Ascending aorta (tissue), 2 donors: ENCODE results near the gene PRICKLE1. TPM values are rescaled to one million over a fixed set of nuclear protein-coding genes. Genes with fewer than 3 reads are reported as not detected.

Experiments used
- DNase-seq, 2 donors: peaks; one replicate each; pipeline ENCODE4 v3.0.0-alpha.2; 2019; ENCODE audit warnings: low spot score in 2 of 2
- H3K27ac ChIP-seq, 2 donors: fragments of 200-600 bp; sonication (generic); one replicate each; pipeline ENCODE4 v1.5.1; 2016 to 2017; ENCODE audit warnings: mild to moderate bottlenecking in 1 of 2
- H3K27me3 ChIP-seq: fragments of 200-600 bp; sonication (generic); one replicate; pipeline ENCODE4 v1.5.1; 2017
- H3K36me3 ChIP-seq, 2 donors: fragments of 200-600 bp; sonication (generic); one replicate each; pipeline ENCODE4 v1.5.1; 2016
- H3K4me1 ChIP-seq, 2 donors: fragments of 200-600 bp; sonication (generic); one replicate each; pipeline ENCODE4 v1.5.1; 2016 to 2017; ENCODE audit warnings: mild to moderate bottlenecking in 1 of 2
- H3K4me3 ChIP-seq, 2 donors: fragments of 200-600 bp; sonication (generic); one replicate each; pipeline ENCODE4 v1.5.1; 2016 to 2017; ENCODE audit warnings: mild to moderate bottlenecking in 1 of 2
- H3K9me3 ChIP-seq, 2 donors: fragments of 200-600 bp; sonication (generic); one replicate each; pipeline ENCODE4 v1.5.1; 2016
- CTCF ChIP-seq, 3 experiments: fragments of 200-600 bp in 2 of 3; fragments of 450-650 bp in 1 of 3; sonication (generic) in 2 of 3; IDR thresholded peaks; one replicate each; pipeline ENCODE4 v1.5.1; 2016 to 2019; ENCODE audit warnings: antibody characterized with exemption in 3 of 3, mild to moderate bottlenecking in 1 of 3, moderate library complexity in 1 of 3
- intact Hi-C: fragments of 100-400 bp; cut with DNase I; formaldehyde crosslinking; loops from one replicate; pipeline ENCODE4 v1.15.1; 2023
- total RNA-seq: library from RNA; depleted of rRNA; stranded (reverse); fragments of >200 nt; gene quantifications from one replicate; pipeline ENCODE4 v1.1.0, GENCODE V29; 2016

PRICKLE1 gene
- total RNA-seq, 1 donor from 2014 or later: 1.8 TPM

DNA sequence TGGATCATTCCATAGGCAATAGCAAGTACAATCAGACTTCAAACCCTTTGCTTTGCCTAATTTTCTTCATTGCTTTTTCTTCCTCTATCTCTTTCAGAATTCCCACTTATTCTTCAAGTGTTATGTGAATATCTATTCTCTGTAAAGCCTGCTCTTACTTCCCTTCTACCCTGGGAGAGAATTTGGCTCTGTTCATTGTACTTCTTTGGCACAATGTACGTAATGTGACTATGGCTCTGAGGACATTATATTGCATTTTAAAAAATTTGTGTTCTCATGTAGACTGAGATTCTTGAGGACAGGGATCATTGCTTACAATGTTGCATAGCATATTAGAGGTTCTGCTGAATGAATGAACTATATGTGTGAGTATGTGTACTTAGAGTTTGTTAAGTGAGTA lies 16.9 kb upstream of the PRICKLE1 start:
- Histone ChIP-seq H3K9me3 (no peaks in the 10 kb centered on the region), H3K27me3 (no peaks in the 10 kb centered on the region), H3K36me3 (no peaks in the 10 kb centered on the region), H3K4me1 (no peaks in the 10 kb centered on the region), H3K4me3 (no peak overlapping the region), H3K27ac (no peak overlapping the region)
- intact Hi-C loops: no loop called here
- no peak for TF ChIP-seq CTCF (IDR thresholded peaks at IDR 0.05)
- DNase-seq: no peak

GRCh38 chr12:42605685-42606084 lies 16.1 kb upstream of the PRICKLE1 start:
- TF ChIP-seq CTCF (IDR thresholded peaks at IDR 0.05): no peak
- intact Hi-C loops: no loop called here
- H3K9me3 ChIP-seq: no peaks in the 10 kb centered on the region
- no peak overlapping the region for H3K27ac ChIP-seq
- DNase-seq: no peak
- no peak overlapping the region for H3K4me3 ChIP-seq
- H3K4me1 ChIP-seq: no peaks in the 10 kb centered on the region
- no peaks in the 10 kb centered on the region for H3K36me3 ChIP-seq
- no peaks in the 10 kb centered on the region for H3K27me3 ChIP-seq

- H3K4me3 ChIP-seq: no peak overlapping the region
- intact Hi-C loops: no loop called here
- H3K27me3 ChIP-seq: no peaks in the 10 kb centered on the region
- no peak overlapping the region for H3K27ac ChIP-seq
- TF ChIP-seq CTCF (IDR thresholded peaks at IDR 0.05): no peak
- no peak for DNase-seq
- no peaks in the 10 kb centered on the region for H3K36me3 ChIP-seq
- no peaks in the 10 kb centered on the region for H3K4me1 ChIP-seq
- no peaks in the 10 kb centered on the region for H3K9me3 ChIP-seq
Observed at GRCh38 chr12:42603246-42603990, 13.9 kb upstream of the PRICKLE1 start.

- Histone ChIP-seq H3K27me3 (no peaks in the 10 kb centered on the region), H3K36me3 (no peaks in the 10 kb centered on the region), H3K27ac (no peak overlapping the region), H3K9me3 (no peaks in the 10 kb centered on the region), H3K4me1 (no peaks in the 10 kb centered on the region), H3K4me3 (no peak overlapping the region)
- intact Hi-C loops: no loop called here
- no peak for DNase-seq
- no peak for TF ChIP-seq CTCF (IDR thresholded peaks at IDR 0.05)
Observed at GRCh38 chr12:42593874-42594273, 4.3 kb upstream of the PRICKLE1 start.

GRCh38 chr12:42590330-42590934 lies 886 bp upstream of the PRICKLE1 start:
- H3K4me3 ChIP-seq: peak overlapping the region; percentile 77 to 89
- H3K27ac ChIP-seq: peak overlapping the region; percentile 23 to 53
- H3K36me3 ChIP-seq: no peaks in the 10 kb centered on the region
- H3K4me1 ChIP-seq: peaks cover 2 to 7% of the 10 kb centered on the region in 2 donors
- no peaks in the 10 kb centered on the region for H3K27me3 ChIP-seq
- DNase-seq: no peak
- intact Hi-C loops: no loop called here
- H3K9me3 ChIP-seq: no peaks in the 10 kb centered on the region
- no peak for TF ChIP-seq CTCF (IDR thresholded peaks at IDR 0.05)
